ENCODE results near the gene ADAP1. TPM values are rescaled to one million over a fixed set of nuclear protein-coding genes. Genes with fewer than 3 reads are reported as not detected.

Gene ADAP1
- total and polyA plus RNA-seq, 2 of the 13 experiments (the other 11 are each of a cell fraction or from before 2014, with no cell fraction given), result 10.5 to 24.6 TPM

GRCh38 chr7:983616-984071, 29.2 kb upstream of the ADAP1 start (continued):
- TF ChIP-seq MAFK (conservative IDR thresholded peaks at IDR 0.05 in 1 of 2, IDR thresholded peaks at IDR 0.05 in 1 of 2; ENCODE audit: low read length in 2 of 2) (no peak), RARG (CRISPR knock-in tag; IDR thresholded peaks at IDR 0.05; ENCODE audit: low read depth) (no peak), ZBTB3 (CRISPR knock-in tag; IDR thresholded peaks at IDR 0.05; ENCODE audit: borderline replicate concordance, low read depth) (no peak), ZNF850 (CRISPR knock-in tag; conservative IDR thresholded peaks at IDR 0.05) (peak; percentile 69; the same call in 1 of the 2 replicates), ELK4 (CRISPR knock-in tag; IDR thresholded peaks at IDR 0.05; ENCODE audit: borderline replicate concordance) (no peak), HMGXB4 (CRISPR knock-in tag; IDR thresholded peaks at IDR 0.05; ENCODE audit: borderline replicate concordance in 1 of 2, low read depth in 1 of 2) (no peak; a peak in 1 of 4 replicates), ZNF44 (CRISPR knock-in tag; IDR thresholded peaks at IDR 0.05) (no peak), ZMAT3 (CRISPR knock-in tag; conservative IDR thresholded peaks at IDR 0.05) (no peak), HIVEP1 (CRISPR knock-in tag; IDR thresholded peaks at IDR 0.05) (no peak), MAF1 (CRISPR knock-in tag; IDR thresholded peaks at IDR 0.05; ENCODE audit: borderline replicate concordance) (no peak), MEIS1 (CRISPR knock-in tag; IDR thresholded peaks at IDR 0.05; ENCODE audit: borderline replicate concordance) (peak; percentile 45; the same call in 1 of the 2 replicates), MTERF4 (CRISPR knock-in tag; IDR thresholded peaks at IDR 0.05) (peak; percentile 1; the same call in 1 of the 2 replicates), ZBTB4 (CRISPR knock-in tag; IDR thresholded peaks at IDR 0.05; ENCODE audit: borderline replicate concordance) (no peak), KDM5A (IDR thresholded peaks at IDR 0.05; ENCODE audit: borderline replicate concordance, low read length) (no peak), GATAD1 (CRISPR knock-in tag; IDR thresholded peaks at IDR 0.05) (no peak), ZBTB8A (CRISPR knock-in tag; IDR thresholded peaks at IDR 0.05; ENCODE audit: borderline replicate concordance, low read depth) (peak; percentile 8; the same call in 1 of the 2 replicates), ZNF572 (CRISPR knock-in tag; IDR thresholded peaks at IDR 0.05) (no peak)
- TF ChIP-seq, protein P1, sequence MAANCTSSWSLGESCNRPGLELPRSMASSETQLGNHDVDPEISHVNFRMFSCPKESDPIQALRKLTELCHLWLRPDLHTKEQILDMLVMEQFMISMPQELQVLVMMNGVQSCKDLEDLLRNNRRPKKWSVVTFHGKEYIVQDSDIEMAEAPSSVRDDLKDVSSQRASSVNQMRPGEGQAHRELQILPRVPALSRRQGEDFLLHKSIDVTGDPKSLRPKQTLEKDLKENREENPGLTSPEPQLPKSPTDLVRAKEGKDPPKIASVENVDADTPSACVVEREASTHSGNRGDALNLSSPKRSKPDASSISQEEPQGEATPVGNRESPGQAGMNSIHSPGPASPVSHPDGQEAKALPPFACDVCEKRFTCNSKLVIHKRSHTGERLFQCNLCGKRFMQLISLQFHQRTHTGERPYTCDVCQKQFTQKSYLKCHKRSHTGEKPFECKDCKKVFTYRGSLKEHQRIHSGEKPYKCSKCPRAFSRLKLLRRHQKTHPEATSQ (CRISPR knock-in tag; IDR thresholded peaks at IDR 0.05; ENCODE audit: borderline replicate concordance), result no peak
- TF ChIP-seq, protein P2, sequence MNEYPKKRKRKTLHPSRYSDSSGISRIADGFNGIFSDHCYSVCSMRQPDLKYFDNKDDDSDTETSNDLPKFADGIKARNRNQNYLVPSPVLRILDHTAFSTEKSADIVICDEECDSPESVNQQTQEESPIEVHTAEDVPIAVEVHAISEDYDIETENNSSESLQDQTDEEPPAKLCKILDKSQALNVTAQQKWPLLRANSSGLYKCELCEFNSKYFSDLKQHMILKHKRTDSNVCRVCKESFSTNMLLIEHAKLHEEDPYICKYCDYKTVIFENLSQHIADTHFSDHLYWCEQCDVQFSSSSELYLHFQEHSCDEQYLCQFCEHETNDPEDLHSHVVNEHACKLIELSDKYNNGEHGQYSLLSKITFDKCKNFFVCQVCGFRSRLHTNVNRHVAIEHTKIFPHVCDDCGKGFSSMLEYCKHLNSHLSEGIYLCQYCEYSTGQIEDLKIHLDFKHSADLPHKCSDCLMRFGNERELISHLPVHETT (CRISPR knock-in tag; conservative IDR thresholded peaks at IDR 0.05), result no peak
